HG03280 (cell line): ENCODE results near the gene CLCNKA.
"Not testable (repeated sequence)": the region's sequence is repeated elsewhere in the genome, so short reads cannot be mapped to it uniquely, and the experiment has no call there.

ENCODE experiments used
- ATAC-seq: cut with Tn5 transposase; IDR thresholded peaks from one replicate; pipeline ENCODE4 v1.9.1; 2021; ENCODE audit warnings: mild to moderate bottlenecking, moderate library complexity; ENCODE audit not compliant: unreplicated experiment

The CLCNKA gene

DNA sequence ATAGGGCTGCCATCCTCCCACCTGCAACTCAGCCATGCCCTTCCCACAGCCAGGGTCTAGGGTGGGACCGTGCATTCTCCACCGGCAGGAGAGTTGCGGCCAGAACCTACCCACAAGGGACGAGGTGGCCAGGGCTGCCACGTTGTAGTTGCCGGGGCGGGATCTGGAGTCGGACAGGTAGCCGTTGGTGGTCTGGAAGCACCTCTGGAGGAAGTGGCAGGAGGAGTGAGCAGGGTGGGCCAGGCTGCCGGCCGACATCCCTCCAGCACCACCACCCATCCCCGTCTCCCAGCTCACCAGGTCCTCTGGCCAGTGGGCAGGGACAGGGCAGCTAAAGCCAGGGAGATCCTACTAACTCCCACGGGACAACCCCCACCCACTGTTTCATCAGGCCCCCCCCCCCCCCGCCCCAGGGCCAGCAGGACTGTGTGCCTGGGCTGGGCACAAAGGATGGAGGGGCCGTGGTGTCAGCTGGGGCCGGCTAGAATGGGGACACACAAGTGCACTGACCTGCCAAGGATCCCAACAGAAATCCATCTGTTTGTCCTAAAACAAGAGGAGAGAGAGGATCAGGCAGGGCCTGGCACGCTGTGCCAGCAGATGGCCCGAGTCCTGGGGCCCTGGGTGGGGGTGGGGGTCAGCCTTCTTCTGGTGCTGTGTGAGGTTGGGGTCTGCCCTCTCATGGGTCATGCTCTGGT lies 40.3 kb downstream of the CLCNKA start:
- not testable (repeated sequence) for ATAC-seq

DNA sequence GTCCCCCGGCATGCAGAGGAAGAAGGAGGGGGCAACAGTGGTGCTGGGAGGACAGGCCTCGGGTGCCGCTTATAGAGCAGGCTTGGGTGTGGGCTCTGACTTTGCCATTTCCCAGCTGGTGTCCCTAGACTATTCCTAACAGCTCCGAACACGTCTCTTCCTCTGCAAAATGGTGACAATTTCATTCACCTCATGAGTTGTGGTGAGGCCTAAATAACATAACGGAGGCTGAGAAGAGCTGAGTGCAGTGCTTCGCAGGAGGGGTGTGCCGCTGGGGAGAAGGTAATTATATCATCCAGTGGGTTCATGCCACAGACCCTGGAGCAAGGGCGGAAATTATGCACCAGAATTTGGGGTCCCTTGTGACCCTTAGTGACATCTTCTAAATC lies 40.8 kb downstream of the CLCNKA start:
- ATAC-seq, result not testable (repeated sequence)

- ATAC-seq, result no peak
Measured at GRCh38 chr1:16063226-16063829, 41.5 kb downstream of the CLCNKA start.

DNA sequence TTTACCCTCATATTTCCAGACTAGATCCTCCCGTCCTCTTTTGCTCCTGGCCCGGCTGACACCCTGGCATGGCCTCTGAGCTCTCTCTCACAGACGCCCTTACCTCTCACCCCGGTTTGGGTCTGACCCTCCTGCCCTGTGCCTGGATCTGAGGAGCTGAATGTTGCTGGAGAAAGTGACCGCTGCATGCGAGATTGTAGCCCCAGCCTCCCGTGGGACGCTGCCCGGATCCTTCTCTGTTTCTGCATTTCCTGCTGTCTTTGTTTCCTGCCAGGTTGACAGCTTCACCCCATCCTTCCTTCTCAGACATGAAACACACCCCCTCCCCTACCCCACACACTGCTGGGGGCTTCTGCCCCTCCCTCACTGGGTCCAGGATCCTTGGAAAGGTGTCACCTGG lies 42.1 kb downstream of the CLCNKA start:
- ATAC-seq, result no peak

DNA sequence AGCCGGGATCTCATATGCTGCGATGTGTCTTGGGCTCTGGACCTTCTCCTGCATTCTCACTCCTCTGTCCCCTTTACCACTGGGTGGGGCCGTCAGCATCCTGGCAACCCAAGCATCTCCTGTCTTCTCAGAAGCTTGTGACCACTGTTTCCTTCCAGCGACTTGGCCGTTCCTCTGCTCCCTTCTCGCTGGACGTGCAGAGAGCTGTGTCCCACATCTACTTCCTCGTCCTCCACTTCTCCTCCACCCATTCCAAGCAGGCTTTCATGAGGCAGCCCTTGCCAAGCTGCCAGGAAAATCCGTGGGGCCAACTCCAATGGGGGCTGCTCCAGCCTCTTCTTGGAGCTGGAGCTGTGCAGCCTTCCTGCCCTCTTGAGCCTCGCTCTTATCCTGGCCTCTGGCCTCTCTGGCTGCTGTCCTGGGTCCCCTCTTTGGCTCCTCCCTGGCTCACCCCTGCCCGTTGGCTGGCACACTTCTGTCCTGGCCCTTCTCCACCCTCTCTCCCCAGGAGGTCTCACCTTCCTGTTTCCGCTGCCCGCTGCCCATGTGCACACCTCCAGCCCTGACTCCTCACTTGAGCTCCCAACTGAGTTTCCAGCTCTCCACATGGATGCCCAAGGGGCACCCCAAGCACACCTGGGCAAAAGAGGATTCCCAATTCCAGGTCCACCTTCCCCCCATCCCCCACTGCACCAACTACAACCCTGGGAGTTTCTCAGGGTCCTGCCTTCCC lies 42.9 kb downstream of the CLCNKA start:
- ATAC-seq, result no peak

GRCh38 chr1:16065269-16065576 lies 43.4 kb downstream of the CLCNKA start:
- no peak for ATAC-seq

DNA sequence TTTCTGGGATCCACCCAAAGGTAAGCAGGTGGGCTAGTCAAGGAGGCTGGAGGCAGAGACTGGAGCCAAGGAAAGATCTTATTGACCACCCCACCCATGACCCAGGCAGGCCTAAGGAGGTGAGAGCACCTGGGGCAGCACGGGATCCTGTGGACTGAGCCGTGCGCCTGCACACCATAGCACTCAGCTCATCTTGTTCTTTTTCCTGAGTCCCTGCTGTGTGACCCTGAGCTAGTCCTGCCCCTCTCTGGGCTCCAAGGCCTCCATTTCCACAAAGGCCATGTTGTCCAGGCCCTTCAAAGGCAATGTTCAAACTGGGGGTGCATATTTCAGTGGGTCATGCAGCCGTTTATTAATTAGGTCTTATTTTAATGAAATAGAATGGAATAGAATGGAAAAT lies 44.4 kb downstream of the CLCNKA start:
- ATAC-seq, result no peak

- ATAC-seq, result no peak
Measured at GRCh38 chr1:16067127-16067768, 45.4 kb downstream of the CLCNKA start.

GRCh38 chr1:16067933-16068332 lies 46.1 kb downstream of the CLCNKA start:
- ATAC-seq, result no peak

GRCh38 chr1:16068356-16069270 lies 46.8 kb downstream of the CLCNKA start:
- ATAC-seq, result no peak

DNA sequence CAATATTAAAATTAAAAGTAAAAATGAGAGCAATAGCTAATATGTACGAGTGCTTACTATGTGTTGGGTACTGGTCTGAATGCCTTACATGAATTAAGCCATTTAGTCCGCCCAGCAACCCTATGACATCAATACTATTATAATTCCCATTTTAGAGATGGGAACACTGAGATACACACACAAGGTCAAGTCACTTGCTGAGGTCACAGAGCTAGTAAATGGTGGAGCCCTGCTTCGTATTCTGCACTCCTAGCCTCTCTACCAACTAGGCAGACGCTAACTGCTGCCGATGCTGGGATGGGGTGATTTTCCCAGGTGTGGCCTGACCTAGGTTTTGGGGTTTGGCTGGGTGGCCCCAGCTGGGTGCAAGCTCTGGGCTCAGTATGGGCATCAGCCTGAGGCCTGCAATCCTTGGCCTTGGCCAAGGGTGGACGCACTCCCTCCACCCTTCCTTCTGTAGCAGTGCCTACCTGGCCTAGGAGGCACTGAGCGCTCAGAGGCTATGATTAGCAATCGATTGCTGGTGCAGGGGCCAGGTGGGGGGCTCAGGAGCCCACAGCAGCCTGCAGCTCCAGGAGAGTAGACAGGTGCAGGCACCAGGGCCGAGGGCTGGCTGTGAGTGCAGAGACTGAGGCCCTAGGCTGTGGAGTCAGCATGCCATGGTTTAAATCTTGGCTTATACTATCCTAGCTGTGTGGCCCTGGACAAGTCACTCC lies 49.0 kb downstream of the CLCNKA start:
- no peak for ATAC-seq

DNA sequence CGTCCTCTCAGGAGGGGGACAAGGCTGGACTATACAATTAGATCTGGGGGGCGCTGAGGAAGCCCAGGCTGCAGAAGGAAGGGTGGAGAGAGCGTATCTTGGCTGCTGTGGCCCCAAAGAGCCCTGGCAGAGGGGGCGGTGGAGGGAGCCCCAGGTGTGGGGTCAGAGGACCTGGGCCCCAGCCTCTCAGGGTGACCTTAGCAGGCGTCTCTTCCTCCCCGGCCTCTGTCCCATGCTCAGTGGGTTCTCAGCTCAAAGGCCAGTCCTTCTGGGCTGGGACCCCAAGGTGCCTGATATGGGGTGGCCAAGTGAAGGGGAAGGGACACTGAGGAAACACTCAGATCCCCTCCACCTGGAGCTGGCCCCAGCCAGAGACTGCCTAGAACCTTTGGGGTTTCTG lies 49.8 kb downstream of the CLCNKA start:
- ATAC-seq, result no peak

DNA sequence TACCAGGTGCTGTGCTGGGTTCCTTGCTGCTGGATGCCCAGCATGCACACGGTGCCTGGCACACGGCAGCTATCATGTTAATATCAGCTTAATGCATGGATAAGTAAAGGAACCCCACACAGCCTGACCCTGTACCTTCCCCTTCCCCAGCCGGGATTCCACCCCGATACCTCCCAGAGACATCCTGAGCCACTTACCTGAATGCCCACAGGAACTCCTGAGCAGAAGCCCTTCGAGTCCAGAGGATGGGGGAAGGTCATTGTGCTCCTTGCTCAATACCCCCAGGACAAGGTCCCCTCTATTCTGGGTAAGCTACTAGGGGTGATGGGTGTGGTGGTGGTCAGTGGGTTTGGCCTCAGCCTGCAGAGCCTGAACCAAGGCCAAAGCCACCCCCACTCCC lies 50.3 kb downstream of the CLCNKA start:
- no peak for ATAC-seq

- ATAC-seq, result peak; percentile 3
Measured at GRCh38 chr1:16072616-16073484, 51.0 kb downstream of the CLCNKA start.

DNA sequence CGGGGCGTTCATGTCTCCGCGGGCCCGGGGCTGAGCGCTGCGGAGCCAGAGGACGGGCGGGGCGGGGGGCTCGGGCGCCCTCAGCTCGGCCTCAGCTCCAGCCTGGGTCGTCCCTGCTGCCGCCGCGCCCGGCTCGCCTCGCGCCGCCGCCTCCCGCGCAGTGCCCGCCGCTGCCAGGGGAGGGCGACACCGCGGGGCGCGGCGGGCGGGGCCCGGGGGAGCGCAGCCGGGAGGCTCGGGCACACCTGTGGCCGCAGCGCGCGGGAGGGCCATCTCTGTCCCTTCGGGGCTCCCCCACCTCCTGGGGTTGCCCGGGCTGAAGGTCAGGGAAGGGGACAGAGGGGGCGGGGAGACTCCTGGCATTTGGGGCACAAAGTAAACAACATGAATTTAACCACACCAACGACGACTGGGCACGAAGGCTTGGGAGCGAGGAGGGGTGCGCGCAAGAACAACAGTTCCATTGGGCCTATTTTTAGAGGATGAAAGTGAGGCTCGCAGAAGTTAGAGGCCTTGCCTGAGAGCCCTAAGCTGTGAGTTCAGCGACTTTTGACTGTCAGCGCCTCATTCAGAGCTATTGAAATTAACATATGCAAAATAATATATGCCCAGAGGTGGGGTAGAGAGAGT lies 51.8 kb downstream of the CLCNKA start, which contains the start of gene FAM131C:
Gene FAM131C, minus strand, starts transcription at position 162 of the 630 bp plus-strand sequence. CDS start 209 bp downstream, outside the sequence.
- peak; percentile 64 for ATAC-seq

DNA sequence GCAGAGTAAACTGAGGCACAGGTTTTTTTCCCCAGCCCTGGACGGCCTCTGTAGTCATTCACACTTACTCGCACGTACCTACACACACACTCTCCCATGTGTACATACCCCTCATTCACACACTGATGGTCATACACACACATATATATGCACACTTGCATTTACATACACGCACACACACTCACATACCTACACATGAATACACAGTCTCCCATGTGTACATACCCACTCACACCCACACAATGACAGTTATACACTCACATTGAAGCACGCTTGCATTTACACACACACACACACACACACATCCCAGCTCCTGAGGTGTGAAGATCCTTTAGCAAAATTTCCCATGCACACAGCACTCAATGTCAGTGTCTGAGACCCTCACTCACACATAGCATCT lies 52.4 kb downstream of the CLCNKA start:
- ATAC-seq, result no peak

DNA sequence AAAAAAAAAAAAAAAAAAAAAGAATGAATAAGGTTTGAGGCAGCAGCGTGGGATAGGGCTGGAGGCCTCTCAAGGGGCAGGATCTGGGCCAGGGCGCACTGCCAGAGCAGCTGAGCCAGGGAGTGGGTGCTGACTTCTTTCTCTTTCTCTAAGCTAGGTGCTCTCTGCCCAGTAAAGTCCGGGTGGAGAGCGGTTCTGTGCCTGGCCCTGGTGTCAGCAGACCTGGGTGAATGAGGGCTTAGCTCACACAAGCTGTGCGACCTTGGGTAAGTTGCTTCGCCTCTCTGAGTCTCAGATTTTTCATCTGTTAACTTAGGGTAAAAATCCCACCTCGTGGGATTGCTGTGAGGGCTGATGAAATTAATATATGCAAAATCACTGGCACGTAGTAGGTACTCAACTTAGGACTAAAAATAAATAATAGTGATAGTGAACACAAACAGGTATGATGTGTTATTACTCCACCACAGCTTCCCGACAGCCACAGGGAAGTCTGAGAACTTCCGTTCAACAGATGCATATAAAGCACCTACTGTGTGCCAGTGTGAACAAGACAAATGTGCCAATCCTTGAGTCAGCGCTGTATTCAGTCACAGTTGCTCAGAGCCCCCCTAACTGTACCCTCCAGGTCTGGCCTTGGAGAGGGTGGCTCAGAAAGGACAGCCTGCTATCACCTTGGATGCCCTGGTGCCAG lies 53.6 kb downstream of the CLCNKA start:
- ATAC-seq, result no peak
